H9 (cell line): ENCODE data around the gene MNX1. TPM values are rescaled to one million over a fixed set of nuclear protein-coding genes. Genes with fewer than 3 reads are reported as not detected.
A peak's percentile ranks its signal among the peaks of the same experiment; 100 is the strongest.

Experiments used
- DNase-seq: peaks from one replicate; pipeline ENCODE4 v3.0.0-alpha.2; 2017
- H2AFZ ChIP-seq: one replicate; pipeline ENCODE4 v1.6.1; 2013; ENCODE audit warnings: mild to moderate bottlenecking, low read length, control low read depth, moderate library complexity
- H2AK5ac ChIP-seq: 2 replicates; pipeline ENCODE4 v1.6.1; 2013; ENCODE audit warnings: low read length, control low read depth, mixed read lengths; ENCODE audit not compliant: insufficient read length
- H2BK120ac ChIP-seq: one replicate; pipeline ENCODE4 v1.6.1; 2013; ENCODE audit warnings: low read depth, mild to moderate bottlenecking, low read length, control low read depth, inconsistent platforms; ENCODE audit not compliant: poor library complexity, severe bottlenecking
- H2BK12ac ChIP-seq: 2 replicates; pipeline ENCODE4 v1.6.1; 2013; ENCODE audit warnings: low read length, control low read depth, mixed read lengths, low read depth; ENCODE audit not compliant: insufficient read length
- H2BK15ac ChIP-seq: 2 replicates; pipeline ENCODE4 v1.6.1; 2013; ENCODE audit warnings: low read depth, low read length, control low read depth
- H2BK20ac ChIP-seq: one replicate; pipeline ENCODE4 v1.6.1; 2013; ENCODE audit warnings: low read depth, mild to moderate bottlenecking, low read length, control low read depth, inconsistent platforms; ENCODE audit not compliant: poor library complexity, severe bottlenecking
- H2BK5ac ChIP-seq: 2 replicates; pipeline ENCODE4 v1.6.1; 2013; ENCODE audit warnings: low read length, control low read depth, mixed read lengths; ENCODE audit not compliant: insufficient read length
- H3K14ac ChIP-seq: 2 replicates; pipeline ENCODE4 v1.6.1; 2013; ENCODE audit warnings: low read length, control low read depth; ENCODE audit not compliant: insufficient read depth
- H3K18ac ChIP-seq: 2 replicates; pipeline ENCODE4 v1.6.1; 2013; ENCODE audit warnings: low read depth, mild to moderate bottlenecking, mixed read lengths, low read length, control low read depth; ENCODE audit not compliant: insufficient read length
- H3K23ac ChIP-seq: 2 replicates; pipeline ENCODE4 v1.6.1; 2013; ENCODE audit warnings: low read length, control low read depth, mixed read lengths, low read depth; ENCODE audit not compliant: insufficient read length
- H3K23me2 ChIP-seq: 2 replicates; pipeline ENCODE4 v1.6.1; 2013; ENCODE audit warnings: low read depth, mild to moderate bottlenecking, mixed read lengths, low read length, control low read depth; ENCODE audit not compliant: insufficient read length, poor library complexity, severe bottlenecking
- H3K27ac ChIP-seq: 2 replicates; pipeline ENCODE4 v1.5.1; 2013; ENCODE audit warnings: low read length, control low read depth, mixed read lengths, low read depth; ENCODE audit not compliant: insufficient read length
- H3K27me3 ChIP-seq: 2 replicates; pipeline ENCODE4 v1.6.1; 2013; ENCODE audit warnings: low read length, control low read depth, inconsistent platforms; ENCODE audit not compliant: insufficient read depth
- H3K4ac ChIP-seq: 2 replicates; pipeline ENCODE4 v1.6.1; 2013; ENCODE audit warnings: low read depth, mild to moderate bottlenecking, control low read depth, inconsistent platforms, low read length, moderate library complexity
- H3K4me1 ChIP-seq: 2 replicates; pipeline ENCODE4 v1.6.1; 2013; ENCODE audit warnings: low read length, control low read depth, inconsistent platforms; ENCODE audit not compliant: insufficient read depth
- H3K4me2 ChIP-seq: 2 replicates; pipeline ENCODE4 v1.6.1; 2013; ENCODE audit warnings: low read length, control low read depth, mixed read lengths; ENCODE audit not compliant: insufficient read length, insufficient read depth
- H3K56ac ChIP-seq: 2 replicates; pipeline ENCODE4 v1.6.1; 2013; ENCODE audit warnings: low read depth, mild to moderate bottlenecking, mixed read lengths, low read length, control low read depth; ENCODE audit not compliant: insufficient read length
- H3K79me1 ChIP-seq: 2 replicates; pipeline ENCODE4 v1.6.1; 2013; ENCODE audit warnings: low read depth, mild to moderate bottlenecking, moderate library complexity, low read length, control low read depth, inconsistent platforms; ENCODE audit not compliant: insufficient read depth, poor library complexity, severe bottlenecking
- H3K79me2 ChIP-seq: 2 replicates; pipeline ENCODE4 v1.6.1; 2013; ENCODE audit warnings: low read length, control low read depth, inconsistent platforms; ENCODE audit not compliant: insufficient read depth
- H3K9ac ChIP-seq: 2 replicates; pipeline ENCODE4 v1.6.1; 2013; ENCODE audit warnings: low read length, control low read depth, mixed read lengths; ENCODE audit not compliant: insufficient read length; ENCODE audit errors: extremely low read depth
- H3K9me3 ChIP-seq: one replicate; pipeline ENCODE4 v1.6.1; 2013; ENCODE audit warnings: low read depth, low read length, inconsistent platforms; ENCODE audit not compliant: control insufficient read depth
- H3T11ph ChIP-seq: one replicate; pipeline ENCODE4 v1.6.1; 2013; ENCODE audit warnings: mild to moderate bottlenecking, low read length, control low read depth, inconsistent platforms
- H4K20me1 ChIP-seq: one replicate; pipeline ENCODE4 v1.6.1; 2013; ENCODE audit not compliant: control insufficient read depth, insufficient read length, insufficient read depth
- H4K5ac ChIP-seq: 2 replicates; pipeline ENCODE4 v1.6.1; 2013; ENCODE audit warnings: low read depth, mild to moderate bottlenecking, mixed read lengths, low read length, control low read depth; ENCODE audit not compliant: insufficient read length
- H4K8ac ChIP-seq: replicated peaks from 2 replicates; pipeline ENCODE4 v1.6.1; 2013; ENCODE audit warnings: low read length, control low read depth, mixed read lengths, low read depth; ENCODE audit not compliant: insufficient read length
- H4K91ac ChIP-seq: 2 replicates; pipeline ENCODE4 v1.6.1; 2013; ENCODE audit warnings: low read depth, mild to moderate bottlenecking, moderate library complexity, mixed read lengths, low read length, control low read depth; ENCODE audit not compliant: insufficient read length
- H3K27ac Mint-ChIP-seq, 3 experiments: 2 replicates in 2 of 3; 3 replicates in 1 of 3; pipeline ENCODE4 v1.8.0; 2020 to 2021; ENCODE audit warnings: mixed read lengths in 3 of 3, mild to moderate bottlenecking in 1 of 3, moderate library complexity in 1 of 3
- H3K27me3 Mint-ChIP-seq: 2 replicates; pipeline ENCODE4 v1.8.0; 2021; ENCODE audit warnings: low read depth, mild to moderate bottlenecking, moderate library complexity, mixed read lengths
- H3K36me3 Mint-ChIP-seq, 3 experiments: 2 replicates in 2 of 3; 3 replicates in 1 of 3; pipeline ENCODE4 v1.8.0; 2020 to 2021; ENCODE audit warnings: low read depth in 3 of 3, mixed read lengths in 3 of 3; ENCODE audit not compliant: insufficient read depth in 1 of 3
- H3K4me1 Mint-ChIP-seq, 2 experiments: 2 replicates each; pipeline ENCODE4 v1.8.0; 2020; ENCODE audit warnings: mixed read lengths in 2 of 2
- H3K4me3 Mint-ChIP-seq, 2 experiments: 2 replicates in 1 of 2; 3 replicates in 1 of 2; pipeline ENCODE4 v1.8.0; 2020 to 2021; ENCODE audit warnings: mild to moderate bottlenecking in 2 of 2, mixed read lengths in 2 of 2, moderate library complexity in 1 of 2
- H3K9me3 Mint-ChIP-seq, 2 experiments: 2 replicates in 1 of 2; 3 replicates in 1 of 2; pipeline ENCODE4 v1.8.0; 2020; ENCODE audit warnings: mild to moderate bottlenecking in 2 of 2, mixed read lengths in 2 of 2, moderate library complexity in 1 of 2
- WGBS: extraction: QIAGEN DNeasy Blood & Tissue Kit; methylation state at CpG from one replicate; pipeline ENCODE4 v1.1.7; 2013; ENCODE audit warnings: missing lambda C conversion rate, low lambda C conversion rate, mixed read lengths; ENCODE audit not compliant: insufficient read length; ENCODE audit errors: extremely low coverage; 5-methylcytosine and 5-hydroxymethylcytosine counted together
- total RNA-seq: library from RNA; stranded (reverse); gene quantifications from 2 replicates; pipeline ENCODE4 v1.2.1, GENCODE V29; 2021
- TF ChIP-seq, protein P1 (sequence below): fragments of 200-600 bp; sonication (generic); conservative IDR thresholded peaks from 3 replicates; pipeline ENCODE4 v1.8.0; 2021; ENCODE audit warnings: antibody characterized with exemption, mild to moderate bottlenecking

Gene MNX1
- total RNA-seq, 1 experiment from 2014 or later, result not detected

DNA sequence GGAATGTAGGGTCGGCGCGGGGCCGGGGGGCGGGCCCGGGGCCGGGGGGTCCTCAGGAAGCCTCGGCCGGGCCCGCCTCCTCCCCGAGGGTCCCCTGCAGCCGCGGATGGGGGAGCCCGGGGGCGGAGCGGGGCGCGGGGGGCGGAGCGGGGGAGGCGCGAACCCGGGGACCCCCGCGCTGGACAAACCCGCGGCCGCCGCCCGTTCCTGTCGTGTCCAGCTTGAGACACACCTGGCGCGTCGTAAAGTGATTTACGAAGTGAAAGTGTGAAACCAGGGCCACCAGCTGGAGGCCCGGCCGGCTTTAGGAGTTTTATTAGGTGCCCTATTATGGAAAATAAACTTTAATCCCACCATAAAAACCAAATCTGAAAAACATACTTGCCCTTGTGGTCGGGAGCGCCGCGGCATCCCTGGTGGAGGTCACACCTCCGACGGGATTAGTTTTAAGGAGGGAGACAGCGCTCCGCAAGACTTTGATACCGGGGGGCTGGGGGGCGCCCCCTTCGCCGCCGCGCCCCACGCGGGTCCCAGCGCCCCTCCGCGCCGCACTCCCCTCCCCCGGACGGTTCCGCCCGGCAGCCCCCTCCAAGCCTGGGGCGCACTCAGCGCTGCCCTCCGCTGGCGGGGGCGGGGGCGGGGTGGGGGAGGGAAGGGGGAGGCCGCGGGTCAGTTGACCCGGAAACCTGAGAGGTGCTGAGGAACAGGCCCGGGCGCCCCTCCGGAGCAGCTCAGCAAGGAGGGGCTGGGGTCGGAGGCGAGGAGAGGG is 10.3 kb downstream of the MNX1 start:
- Histone ChIP-seq H3K4me2 (peak overlapping the region; percentile 32), H4K8ac (no peak overlapping the region), H2AK5ac (no peak overlapping the region), H3K56ac (no peak overlapping the region), H2BK15ac (no peak overlapping the region), H3K4ac (no peak overlapping the region), H3K23me2 (no peaks in the 10 kb centered on the region), H3K79me1 (no peaks in the 10 kb centered on the region), H3K27ac (no peak overlapping the region), H2BK5ac (no peak overlapping the region), H2BK120ac (no peak overlapping the region), H3K18ac (no peak overlapping the region), H3K14ac (no peak overlapping the region), H4K20me1 (no peaks in the 10 kb centered on the region), H3K9ac (no peak overlapping the region), H3K4me1 (0 out of 2 replicates have a peak, but pooled peaks cover 4% of the 10 kb centered on the region), H2BK20ac (no peak overlapping the region), H3K27me3 (peaks cover 80% of the 10 kb centered on the region), H3T11ph (no peak overlapping the region), H4K91ac (no peak overlapping the region), H2BK12ac (no peak overlapping the region), H3K9me3 (no peaks in the 10 kb centered on the region), H3K79me2 (no peaks in the 10 kb centered on the region), H3K23ac (no peak overlapping the region), H2AFZ (no peak overlapping the region), H4K5ac (no peak overlapping the region)
- H3K4me1 Mint-ChIP-seq, result peaks cover 12 to 29% of the 10 kb centered on the region in 2 experiments
- peaks cover 0 to 9% of the 10 kb centered on the region in 2 experiments; a peak in 2 of 5 replicates for H3K9me3 Mint-ChIP-seq
- H3K36me3 Mint-ChIP-seq, result no peaks in the 10 kb centered on the region; a peak in 1 of 7 replicates
- DNase-seq, result peak; percentile 56
- H3K27me3 Mint-ChIP-seq, result peaks cover 97% of the 10 kb centered on the region
- TF ChIP-seq, protein P1, sequence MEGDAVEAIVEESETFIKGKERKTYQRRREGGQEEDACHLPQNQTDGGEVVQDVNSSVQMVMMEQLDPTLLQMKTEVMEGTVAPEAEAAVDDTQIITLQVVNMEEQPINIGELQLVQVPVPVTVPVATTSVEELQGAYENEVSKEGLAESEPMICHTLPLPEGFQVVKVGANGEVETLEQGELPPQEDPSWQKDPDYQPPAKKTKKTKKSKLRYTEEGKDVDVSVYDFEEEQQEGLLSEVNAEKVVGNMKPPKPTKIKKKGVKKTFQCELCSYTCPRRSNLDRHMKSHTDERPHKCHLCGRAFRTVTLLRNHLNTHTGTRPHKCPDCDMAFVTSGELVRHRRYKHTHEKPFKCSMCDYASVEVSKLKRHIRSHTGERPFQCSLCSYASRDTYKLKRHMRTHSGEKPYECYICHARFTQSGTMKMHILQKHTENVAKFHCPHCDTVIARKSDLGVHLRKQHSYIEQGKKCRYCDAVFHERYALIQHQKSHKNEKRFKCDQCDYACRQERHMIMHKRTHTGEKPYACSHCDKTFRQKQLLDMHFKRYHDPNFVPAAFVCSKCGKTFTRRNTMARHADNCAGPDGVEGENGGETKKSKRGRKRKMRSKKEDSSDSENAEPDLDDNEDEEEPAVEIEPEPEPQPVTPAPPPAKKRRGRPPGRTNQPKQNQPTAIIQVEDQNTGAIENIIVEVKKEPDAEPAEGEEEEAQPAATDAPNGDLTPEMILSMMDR, result no peak
- WGBS, result no CpG with 5 or more reads among the region's 75 CpGs
- no peak overlapping the region for H3K27ac Mint-ChIP-seq
- peak overlapping the region; percentile 45 to 74 for H3K4me3 Mint-ChIP-seq
